ENCODE data around the gene PNMA8B.

DNA sequence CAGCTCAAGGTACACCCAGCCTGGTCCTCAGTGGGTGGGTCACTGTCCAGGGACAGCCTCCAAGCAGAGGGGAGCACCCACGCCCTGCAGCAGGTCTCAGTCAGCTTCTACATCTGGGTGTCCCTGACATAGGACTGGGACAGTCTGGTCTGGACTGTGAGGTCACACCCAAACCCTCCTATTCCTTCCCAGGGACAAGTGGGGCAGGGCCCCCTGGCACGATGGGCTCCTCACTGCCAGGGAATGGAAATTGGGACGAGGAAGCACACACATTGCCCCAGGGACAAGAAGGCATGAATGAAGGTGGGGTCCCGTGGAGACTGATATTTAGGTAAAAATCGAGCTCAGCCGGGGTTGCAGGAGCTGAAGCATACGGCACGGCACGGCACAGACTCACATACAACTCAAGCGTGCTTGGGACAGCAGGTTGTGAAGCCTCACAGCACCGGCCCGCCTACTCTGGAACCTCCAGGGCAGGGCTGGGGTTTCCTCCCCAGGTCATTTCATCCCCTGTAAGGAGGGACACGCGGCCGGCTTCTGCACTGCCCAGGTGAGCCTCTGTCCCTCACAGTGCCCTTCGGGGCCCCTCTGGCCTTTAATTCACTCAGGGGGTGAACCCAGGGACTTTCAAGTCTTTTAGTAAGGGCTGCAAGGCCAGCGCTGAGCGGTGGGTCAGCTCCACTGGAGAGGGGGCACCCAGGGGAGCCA is 3.5 kb downstream of the PNMA8B start:
- TF ChIP-seq, protein P1, sequence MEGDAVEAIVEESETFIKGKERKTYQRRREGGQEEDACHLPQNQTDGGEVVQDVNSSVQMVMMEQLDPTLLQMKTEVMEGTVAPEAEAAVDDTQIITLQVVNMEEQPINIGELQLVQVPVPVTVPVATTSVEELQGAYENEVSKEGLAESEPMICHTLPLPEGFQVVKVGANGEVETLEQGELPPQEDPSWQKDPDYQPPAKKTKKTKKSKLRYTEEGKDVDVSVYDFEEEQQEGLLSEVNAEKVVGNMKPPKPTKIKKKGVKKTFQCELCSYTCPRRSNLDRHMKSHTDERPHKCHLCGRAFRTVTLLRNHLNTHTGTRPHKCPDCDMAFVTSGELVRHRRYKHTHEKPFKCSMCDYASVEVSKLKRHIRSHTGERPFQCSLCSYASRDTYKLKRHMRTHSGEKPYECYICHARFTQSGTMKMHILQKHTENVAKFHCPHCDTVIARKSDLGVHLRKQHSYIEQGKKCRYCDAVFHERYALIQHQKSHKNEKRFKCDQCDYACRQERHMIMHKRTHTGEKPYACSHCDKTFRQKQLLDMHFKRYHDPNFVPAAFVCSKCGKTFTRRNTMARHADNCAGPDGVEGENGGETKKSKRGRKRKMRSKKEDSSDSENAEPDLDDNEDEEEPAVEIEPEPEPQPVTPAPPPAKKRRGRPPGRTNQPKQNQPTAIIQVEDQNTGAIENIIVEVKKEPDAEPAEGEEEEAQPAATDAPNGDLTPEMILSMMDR (IDR thresholded peaks at IDR 0.05): no peak
- TF ChIP-seq POLR2A (IDR thresholded peaks at IDR 0.05): no peak
